Naive thymus-derived CD8-positive, alpha-beta T cell (primary cell): ENCODE data around the gene ITGAV. TPM values are rescaled to one million over a fixed set of nuclear protein-coding genes. Genes with fewer than 3 reads are reported as not detected.

ENCODE experiments used
- ATAC-seq, 2 donors: fragments of 150-1000 bp; cut with Tn5 transposase in 1 of 2; sonication (Bioruptor Pico), chemical (Tn5 transposase) in 1 of 2; 1 replicate in 1 of 2; 2 replicates in 1 of 2; pipeline ENCODE4 v1.10.0; 2021; ENCODE audit warnings: mild to moderate bottlenecking in 2 of 2, moderate library complexity in 2 of 2
- POLR2A ChIA-PET: fragments of 350-600 bp; sonication (Branson Sonifier 250); formaldehyde crosslinking; loops from one replicate; lab custom pipeline; 2021; ENCODE audit warnings: antibody characterized with exemption; lab: Charles Lee
- DNase-seq, 10 donors: peaks; one replicate each; pipeline versions ENCODE4 v3.0.0 to v3.0.0-alpha.2; 2020 to 2022
- H3K27ac Mint-ChIP-seq, 10 donors: one replicate each; pipeline ENCODE4 v1.8.0; 2020 to 2022; ENCODE audit warnings: mild to moderate bottlenecking in 10 of 10, mixed read lengths in 10 of 10, moderate library complexity in 4 of 10, inconsistent platforms in 1 of 10
- H3K27me3 Mint-ChIP-seq, 5 donors: one replicate each; pipeline ENCODE4 v1.8.0; 2021 to 2022; ENCODE audit warnings: mixed read lengths in 5 of 5
- H3K36me3 Mint-ChIP-seq, 3 donors: one replicate each; pipeline ENCODE4 v1.8.0; 2020 to 2022; ENCODE audit warnings: mixed read lengths in 3 of 3, mild to moderate bottlenecking in 2 of 3, inconsistent platforms in 1 of 3
- H3K4me1 Mint-ChIP-seq, 4 donors: one replicate each; pipeline ENCODE4 v1.8.0; 2021 to 2022; ENCODE audit warnings: mixed read lengths in 4 of 4
- H3K4me3 Mint-ChIP-seq, 10 donors: one replicate each; pipeline ENCODE4 v1.8.0; 2020 to 2022; ENCODE audit warnings: mild to moderate bottlenecking in 10 of 10, mixed read lengths in 10 of 10, moderate library complexity in 6 of 10, inconsistent platforms in 1 of 10
- H3K9me3 Mint-ChIP-seq, 9 donors: one replicate each; pipeline ENCODE4 v1.8.0; 2020 to 2022; ENCODE audit warnings: mixed read lengths in 9 of 9, mild to moderate bottlenecking in 3 of 9, inconsistent platforms in 1 of 9, moderate library complexity in 1 of 9
- polyA plus RNA-seq, 3 donors: library from polyadenylated mRNA; unstranded; fragments of 300-500 nt; fragmentation: Illumina TruSeq; gene quantifications; one replicate each; pipeline ENCODE4 v1.2.3, GENCODE V29; 2021
- total RNA-seq, 8 experiments: library from RNA in 2 of 8; stranded (reverse) in 2 of 8; gene quantifications; one replicate each; pipeline ENCODE4 v1.2.3 and lab custom pipeline; 2021 to 2026

ITGAV gene
- total and polyA plus RNA-seq, 5 experiments from 2014 or later = 0.25 to 8.1 (median 0.66) TPM

- no peaks in the 10 kb centered on the region for H3K9me3 Mint-ChIP-seq
- H3K4me3 Mint-ChIP-seq = no peak overlapping the region
- POLR2A ChIA-PET = no interaction called here
- H3K27me3 Mint-ChIP-seq = no peaks in the 10 kb centered on the region
- peaks cover 5 to 26% (median 21%) of the 10 kb centered on the region in 3 donors for H3K36me3 Mint-ChIP-seq
- ATAC-seq (no peak), DNase-seq (no peak)
- H3K27ac Mint-ChIP-seq = peak overlapping the region in 1 of 10 donors; percentile 3
- H3K4me1 Mint-ChIP-seq = peaks cover 0 to 2% (median 0%) of the 10 kb centered on the region in 4 donors
Measured at GRCh38 chr2:186624276-186624675, 34.4 kb downstream of the ITGAV start.

- peaks cover 0 to 8% (median 8%) of the 10 kb centered on the region in 3 donors for H3K36me3 Mint-ChIP-seq
- no peak overlapping the region for H3K4me3 Mint-ChIP-seq
- H3K27ac Mint-ChIP-seq = no peak overlapping the region
- POLR2A ChIA-PET = no interaction called here
- DNase-seq (no peak), ATAC-seq (no peak)
- no peaks in the 10 kb centered on the region for H3K27me3 Mint-ChIP-seq
- no peaks in the 10 kb centered on the region for H3K9me3 Mint-ChIP-seq
- no peaks in the 10 kb centered on the region for H3K4me1 Mint-ChIP-seq
Measured at GRCh38 chr2:186629250-186629996, 39.6 kb downstream of the ITGAV start.

GRCh38 chr2:186632417-186632816 is 42.6 kb downstream of the ITGAV start:
- H3K27me3 Mint-ChIP-seq = no peaks in the 10 kb centered on the region
- DNase-seq = no peak
- H3K4me1 Mint-ChIP-seq = no peaks in the 10 kb centered on the region
- H3K4me3 Mint-ChIP-seq = no peak overlapping the region
- no peak for ATAC-seq
- H3K36me3 Mint-ChIP-seq = peaks cover 0 to 6% (median 4%) of the 10 kb centered on the region in 3 donors
- H3K9me3 Mint-ChIP-seq = no peaks in the 10 kb centered on the region
- POLR2A ChIA-PET = no interaction called here
- no peak overlapping the region for H3K27ac Mint-ChIP-seq

GRCh38 chr2:186634701-186635100 is 44.8 kb downstream of the ITGAV start:
- H3K27ac Mint-ChIP-seq = no peak overlapping the region
- H3K4me1 Mint-ChIP-seq = no peaks in the 10 kb centered on the region

DNA sequence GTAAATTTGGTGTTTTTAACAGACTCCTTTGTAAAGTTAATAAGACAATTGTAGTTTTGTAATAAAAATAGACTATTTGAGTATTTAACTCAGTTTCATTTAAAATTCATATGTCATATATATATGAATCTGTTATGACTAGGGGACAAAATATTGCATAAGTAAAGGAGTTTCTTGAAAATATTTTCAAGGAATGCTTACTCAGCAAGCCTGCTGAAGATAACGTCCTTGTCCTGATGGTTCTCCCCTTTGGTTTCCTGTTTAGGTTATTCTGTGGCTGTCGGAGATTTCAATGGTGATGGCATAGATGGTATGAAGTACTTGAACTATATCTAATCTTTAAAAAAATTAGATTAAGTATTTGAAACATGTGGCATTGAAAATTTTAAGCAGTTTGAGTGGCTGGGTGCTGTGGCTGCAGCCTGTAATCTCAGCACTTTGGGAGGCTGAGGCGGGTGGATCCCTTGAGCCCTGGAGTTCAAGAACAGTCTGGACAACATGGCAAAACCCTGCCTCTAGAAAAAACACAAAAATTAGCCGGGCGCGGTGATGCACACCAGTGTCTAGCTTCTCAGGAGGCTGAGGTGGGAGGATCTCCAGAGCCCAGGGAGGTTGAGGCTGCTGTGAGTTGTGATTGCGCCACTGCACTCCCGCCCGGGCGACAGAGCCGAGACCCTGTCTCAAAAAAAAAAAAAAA is 47.1 kb downstream of the ITGAV start:
- ATAC-seq (no peak), DNase-seq (no peak)
- peaks cover 0 to 16% (median 0%) of the 10 kb centered on the region in 3 donors for H3K36me3 Mint-ChIP-seq
- POLR2A ChIA-PET = no interaction called here
- no peaks in the 10 kb centered on the region for H3K27me3 Mint-ChIP-seq
- H3K9me3 Mint-ChIP-seq = no peaks in the 10 kb centered on the region
- no peak overlapping the region for H3K27ac Mint-ChIP-seq
- H3K4me1 Mint-ChIP-seq = no peaks in the 10 kb centered on the region
- H3K4me3 Mint-ChIP-seq = no peak overlapping the region

More at GRCh38 chr2:186634701-186635100, 44.8 kb downstream of the ITGAV start:
- Mint-ChIP-seq H3K36me3 (peaks cover 0 to 11% (median 0%) of the 10 kb centered on the region in 3 donors), H3K4me3 (no peak overlapping the region), H3K9me3 (no peaks in the 10 kb centered on the region), H3K27me3 (no peaks in the 10 kb centered on the region)
- no peak for ATAC-seq
- POLR2A ChIA-PET = no interaction called here
- DNase-seq = no peak

GRCh38 chr2:186637497-186637800 is 47.6 kb downstream of the ITGAV start:
- Mint-ChIP-seq H3K27ac (no peak overlapping the region), H3K4me1 (no peaks in the 10 kb centered on the region), H3K27me3 (no peaks in the 10 kb centered on the region), H3K4me3 (no peak overlapping the region), H3K9me3 (no peaks in the 10 kb centered on the region), H3K36me3 (peaks cover 0 to 16% (median 0%) of the 10 kb centered on the region in 3 donors)
- no peak for DNase-seq
- ATAC-seq = no peak
- POLR2A ChIA-PET = no interaction called here

- POLR2A ChIA-PET = no interaction called here
- Mint-ChIP-seq H3K27me3 (no peaks in the 10 kb centered on the region), H3K9me3 (no peaks in the 10 kb centered on the region), H3K4me1 (no peaks in the 10 kb centered on the region), H3K4me3 (no peak overlapping the region), H3K27ac (no peak overlapping the region), H3K36me3 (peaks cover 0 to 26% (median 3%) of the 10 kb centered on the region in 3 donors)
- no peak for ATAC-seq
- no peak for DNase-seq
Measured at GRCh38 chr2:186639939-186640338, 50.1 kb downstream of the ITGAV start.

GRCh38 chr2:186641132-186641806 is 51.4 kb downstream of the ITGAV start:
- ATAC-seq = no peak
- Mint-ChIP-seq H3K27ac (peak overlapping the region in 2 of 10 donors; percentile 32 to 60), H3K36me3 (peaks cover 0 to 27% (median 3%) of the 10 kb centered on the region in 3 donors), H3K4me1 (no peaks in the 10 kb centered on the region), H3K9me3 (no peaks in the 10 kb centered on the region), H3K4me3 (no peak overlapping the region), H3K27me3 (no peaks in the 10 kb centered on the region)
- DNase-seq = no peak
- POLR2A ChIA-PET = no interaction called here

DNA sequence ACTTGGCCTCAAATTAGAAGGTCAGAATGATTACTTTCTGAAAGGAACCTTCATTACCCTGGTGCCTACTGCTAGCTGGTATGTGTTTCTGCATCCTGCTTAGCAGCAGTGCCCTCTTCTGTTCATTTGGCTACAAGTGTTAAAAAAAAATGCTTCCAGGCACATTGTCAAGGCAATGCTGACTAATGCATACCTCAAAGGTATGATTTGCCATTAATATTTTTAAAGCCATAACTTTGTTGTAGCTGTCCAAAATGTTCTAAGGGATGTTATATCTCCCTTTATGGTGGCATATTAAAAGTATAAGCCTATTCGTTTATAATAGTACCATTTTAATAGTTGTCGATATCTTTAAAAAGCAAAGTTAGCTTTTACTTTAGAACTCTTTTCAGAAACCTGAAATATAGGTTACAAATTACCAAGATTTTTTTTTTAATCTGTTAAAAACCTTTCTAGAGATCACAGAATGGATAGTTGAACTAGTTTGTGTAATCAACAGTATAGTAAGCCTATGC is 52.0 kb downstream of the ITGAV start:
- ATAC-seq (peak; percentile 56 to 68), DNase-seq (peak in 8 of 10 donors; percentile 7 to 59 (median 28))
- POLR2A ChIA-PET = no interaction called here
- no peaks in the 10 kb centered on the region for H3K27me3 Mint-ChIP-seq
- H3K27ac Mint-ChIP-seq = no peak overlapping the region
- H3K4me3 Mint-ChIP-seq = no peak overlapping the region
- H3K36me3 Mint-ChIP-seq = peaks cover 0 to 31% (median 3%) of the 10 kb centered on the region in 3 donors
- no peaks in the 10 kb centered on the region for H3K9me3 Mint-ChIP-seq
- H3K4me1 Mint-ChIP-seq = no peaks in the 10 kb centered on the region

DNA sequence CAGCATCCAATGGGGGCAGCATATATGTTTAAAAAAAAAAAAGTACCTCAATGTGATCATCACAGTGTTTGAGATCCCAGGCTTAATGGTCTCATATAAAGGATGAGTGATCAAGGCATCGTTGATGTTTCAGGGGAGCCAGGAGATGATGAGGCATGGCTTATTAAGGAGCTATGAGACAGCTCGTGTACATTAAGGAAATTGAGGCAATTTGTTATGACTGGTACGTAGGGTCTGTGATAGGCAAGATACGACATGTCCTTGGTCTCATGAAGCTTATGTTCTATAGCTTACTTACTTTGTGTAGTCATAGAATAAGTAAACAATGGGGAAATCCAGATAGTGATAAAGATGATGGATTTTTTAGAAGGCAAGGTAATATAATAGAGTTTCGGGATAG is 54.9 kb downstream of the ITGAV start:
- POLR2A ChIA-PET = no interaction called here
- no peaks in the 10 kb centered on the region for H3K9me3 Mint-ChIP-seq
- no peak overlapping the region for H3K4me3 Mint-ChIP-seq
- ATAC-seq (no peak), DNase-seq (no peak)
- H3K4me1 Mint-ChIP-seq = no peaks in the 10 kb centered on the region
- peaks cover 0 to 20% (median 6%) of the 10 kb centered on the region in 3 donors for H3K36me3 Mint-ChIP-seq
- no peak overlapping the region for H3K27ac Mint-ChIP-seq
- no peaks in the 10 kb centered on the region for H3K27me3 Mint-ChIP-seq

GRCh38 chr2:186645999-186646398 is 56.1 kb downstream of the ITGAV start:
- POLR2A ChIA-PET = no interaction called here

GRCh38 chr2:186648130-186648529 is 58.3 kb downstream of the ITGAV start:
- DNase-seq (no peak), ATAC-seq (no peak)
- no peaks in the 10 kb centered on the region for H3K27me3 Mint-ChIP-seq
- peaks cover 0 to 21% (median 6%) of the 10 kb centered on the region in 3 donors for H3K36me3 Mint-ChIP-seq
- H3K4me3 Mint-ChIP-seq = no peak overlapping the region
- no peaks in the 10 kb centered on the region for H3K9me3 Mint-ChIP-seq
- H3K4me1 Mint-ChIP-seq = no peaks in the 10 kb centered on the region
- POLR2A ChIA-PET = no interaction called here
- no peak overlapping the region for H3K27ac Mint-ChIP-seq

More at GRCh38 chr2:186645999-186646398, 56.1 kb downstream of the ITGAV start:
- no peak for ATAC-seq
- Mint-ChIP-seq H3K4me3 (no peak overlapping the region), H3K27ac (peak overlapping the region in 3 of 10 donors; percentile 48 to 63 (median 58)), H3K9me3 (no peaks in the 10 kb centered on the region), H3K36me3 (peaks cover 0 to 18% (median 6%) of the 10 kb centered on the region in 3 donors), H3K4me1 (no peaks in the 10 kb centered on the region), H3K27me3 (no peaks in the 10 kb centered on the region)
- no peak for DNase-seq

DNA sequence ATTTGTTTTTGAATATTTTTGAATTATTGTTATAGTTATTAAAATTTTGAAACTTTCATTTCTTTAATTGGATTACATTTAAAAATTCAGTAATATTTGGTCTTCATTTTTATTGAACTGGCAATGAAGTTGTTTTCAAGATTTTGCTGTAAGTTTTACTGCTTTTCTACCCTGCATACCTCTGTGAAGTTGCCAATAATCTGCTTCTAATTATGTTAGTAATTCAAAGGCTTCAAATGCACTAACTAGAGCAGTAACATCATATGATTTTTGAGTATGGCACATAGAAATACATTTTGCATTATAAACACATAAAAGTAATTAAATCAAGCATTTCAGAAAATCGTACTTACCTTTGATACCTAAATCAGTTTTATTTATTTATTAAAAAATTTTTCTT is 63.7 kb downstream of the ITGAV start:
- ATAC-seq = no peak
- Mint-ChIP-seq H3K36me3 (peaks cover 0 to 32% (median 9%) of the 10 kb centered on the region in 3 donors), H3K9me3 (no peaks in the 10 kb centered on the region), H3K4me3 (no peak overlapping the region), H3K4me1 (no peaks in the 10 kb centered on the region), H3K27me3 (no peaks in the 10 kb centered on the region), H3K27ac (no peak overlapping the region)
- no peak for DNase-seq
- POLR2A ChIA-PET = no interaction called here
